HepG2 (cell line): ENCODE measurements around the gene CGB8.

Experiments
- CTCF ChIP-seq: sonication (generic); formaldehyde crosslinking; IDR thresholded peaks from 2 replicates; pipeline ENCODE4 v1.5.0; 2020; ENCODE audit warnings: mild to moderate bottlenecking, missing genetic modification reagents, moderate library complexity
- ZNF782 ChIP-seq: sonication (generic); formaldehyde crosslinking; IDR thresholded peaks from 2 replicates; pipeline ENCODE4 v1.4.0; 2020; ENCODE audit warnings: missing genetic modification reagents, mild to moderate bottlenecking, borderline replicate concordance

- TF ChIP-seq CTCF (CRISPR knock-in tag) (no peak), ZNF782 (CRISPR knock-in tag) (no peak)
Measured at GRCh38 chr19:49086296-49086695, 37.4 kb upstream of the CGB8 start.
